Right lobe of liver (tissue), 6 donors: ENCODE data around the gene CFAP70. TPM values are rescaled to one million over a fixed set of nuclear protein-coding genes. Genes with fewer than 3 reads are reported as not detected.

Source experiments
- ATAC-seq, 4 donors: fragments of 200-7000 bp; cut with Tn5 transposase; one replicate each; pipeline ENCODE4 v1.9.1; 2020; ENCODE audit warnings: mild to moderate bottlenecking in 4 of 4, moderate library complexity in 4 of 4
- DNase-seq, 3 donors: peaks; one replicate each; pipeline ENCODE4 v3.0.0-alpha.2; 2020
- H3K27ac ChIP-seq, 3 donors: fragments of 200-600 bp; one replicate each; pipeline ENCODE4 v1.8.0; 2022
- H3K27me3 ChIP-seq, 2 donors: fragments of 200-600 bp; one replicate each; pipeline ENCODE4 v1.8.0; 2022
- H3K36me3 ChIP-seq, 4 donors: fragments of 200-600 bp; sonication (generic) in 1 of 4; one replicate each; pipeline versions ENCODE4 v1.5.1 to v1.8.0; 2017 to 2022; ENCODE audit warnings: control low read depth in 1 of 4
- H3K4me1 ChIP-seq, 4 donors: fragments of 200-600 bp; sonication (generic) in 1 of 4; one replicate each; pipeline versions ENCODE4 v1.5.1 to v1.8.0; 2017 to 2022; ENCODE audit warnings: control low read depth in 1 of 4
- H3K4me3 ChIP-seq, 3 donors: fragments of 200-600 bp; one replicate each; pipeline ENCODE4 v1.8.0; 2022
- H3K9me3 ChIP-seq, 4 donors: fragments of 200-600 bp; sonication (generic) in 1 of 4; one replicate each; pipeline versions ENCODE4 v1.5.1 to v1.8.0; 2017 to 2022; ENCODE audit warnings: control low read depth in 1 of 4
- POLR2A ChIP-seq: fragments of 450-650 bp; IDR thresholded peaks from one replicate; pipeline ENCODE4 v1.6.1; 2017; ENCODE audit warnings: antibody characterized with exemption, mild to moderate bottlenecking
- WGBS: methylation state at CpG from one replicate; pipeline ENCODE4 v1.1.6; 2018; ENCODE audit warnings: low coverage, low lambda C conversion rate; ENCODE audit not compliant: insufficient coverage; ENCODE audit errors: missing lambda C conversion rate; 5-methylcytosine and 5-hydroxymethylcytosine counted together
- intact Hi-C, 2 donors: fragments of 100-400 bp; cut with DNase I; formaldehyde crosslinking; loops; one replicate each; pipeline versions ENCODE4 v1.11.2 to v1.14.1; 2022
- long read RNA-seq: library from polyadenylated mRNA; unstranded; transcript quantifications from one replicate; pipeline ENCODE4 v2.0.0, GENCODE V29; 2019
- total RNA-seq, 6 experiments: library from RNA; depleted of rRNA in 2 of 6; stranded (reverse); fragments of >200 nt in 2 of 6; fragmentation: NEBNext Ultra II Directional in 3 of 6; extraction: Animal tissue kit (Norgen Biotek cat#: 25700) in 3 of 6; gene quantifications; one replicate each; pipeline versions ENCODE4 v1.1.0 to v1.2.4, GENCODE V29; 2016 to 2023
- TF ChIP-seq, protein P1 (sequence below), 4 donors: fragments of 200-600 bp in 3 of 4; fragments of 450-650 bp in 1 of 4; IDR thresholded peaks; one replicate each; pipeline versions ENCODE4 v1.5.1 to v1.8.0; 2016 to 2022; ENCODE audit warnings: antibody characterized with exemption in 4 of 4, mild to moderate bottlenecking in 2 of 4
- donor health status: DM: no; HTN: yes; CAD: no.
- donor health status: DM: no; HTN: no; CAD: no.
- donor health status: DM: no; HTN: no; CAD: no.
- donor health status: DM: no; HTN: yes; CAD: no.
- donor health status: DM: no; HTN: yes; CAD: no.

Gene CFAP70
- 1 to 10 TPM in 5 of 6 experiments, under 1 TPM in 1; 0.98 to 2.6 (median 1.4) TPM for total RNA-seq
- long read RNA-seq = 0 reads

GRCh38 chr10:73358331-73359279 is at the start of gene CFAP70:
Gene CFAP70 (minus strand): TSS chr10:73358864. CDS start chr10:73354796, 4,068 bp downstream.
- WGBS = 2% methylated on average over 28 of the region's 45 CpGs
- ATAC-seq = peak; percentile 97 to 99 (median 99)

DNA sequence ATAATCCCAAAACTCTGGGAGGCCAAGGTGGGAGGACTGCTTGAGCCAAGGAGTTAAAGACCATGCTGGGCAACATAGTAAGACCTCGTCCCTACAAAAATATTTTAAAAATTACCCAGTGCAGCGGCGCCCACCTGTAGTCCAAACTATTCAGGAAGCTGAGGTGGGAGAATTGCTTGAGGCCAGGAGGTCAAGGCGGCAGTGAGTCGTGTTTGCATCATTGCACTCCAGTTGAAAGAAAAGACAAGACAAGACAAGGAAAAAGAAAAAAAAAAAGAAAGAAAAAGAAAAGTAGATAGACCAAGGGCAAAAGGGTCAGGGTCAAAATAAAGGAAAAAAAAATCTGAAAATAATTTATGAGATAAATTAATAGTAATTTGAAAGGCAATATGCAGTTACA is 49.4 kb upstream of the CFAP70 start:
- Histone ChIP-seq H3K9me3 (no peaks in the 10 kb centered on the region), H3K4me3 (no peak overlapping the region), H3K4me1 (peaks cover 0 to 30% (median 0%) of the 10 kb centered on the region in 4 donors), H3K27ac (no peak overlapping the region), H3K27me3 (no peaks in the 10 kb centered on the region), H3K36me3 (peaks cover 0 to 10% (median 0%) of the 10 kb centered on the region in 4 donors)
- DNase-seq = no peak
- no peak for ATAC-seq
- TF ChIP-seq, protein P1, sequence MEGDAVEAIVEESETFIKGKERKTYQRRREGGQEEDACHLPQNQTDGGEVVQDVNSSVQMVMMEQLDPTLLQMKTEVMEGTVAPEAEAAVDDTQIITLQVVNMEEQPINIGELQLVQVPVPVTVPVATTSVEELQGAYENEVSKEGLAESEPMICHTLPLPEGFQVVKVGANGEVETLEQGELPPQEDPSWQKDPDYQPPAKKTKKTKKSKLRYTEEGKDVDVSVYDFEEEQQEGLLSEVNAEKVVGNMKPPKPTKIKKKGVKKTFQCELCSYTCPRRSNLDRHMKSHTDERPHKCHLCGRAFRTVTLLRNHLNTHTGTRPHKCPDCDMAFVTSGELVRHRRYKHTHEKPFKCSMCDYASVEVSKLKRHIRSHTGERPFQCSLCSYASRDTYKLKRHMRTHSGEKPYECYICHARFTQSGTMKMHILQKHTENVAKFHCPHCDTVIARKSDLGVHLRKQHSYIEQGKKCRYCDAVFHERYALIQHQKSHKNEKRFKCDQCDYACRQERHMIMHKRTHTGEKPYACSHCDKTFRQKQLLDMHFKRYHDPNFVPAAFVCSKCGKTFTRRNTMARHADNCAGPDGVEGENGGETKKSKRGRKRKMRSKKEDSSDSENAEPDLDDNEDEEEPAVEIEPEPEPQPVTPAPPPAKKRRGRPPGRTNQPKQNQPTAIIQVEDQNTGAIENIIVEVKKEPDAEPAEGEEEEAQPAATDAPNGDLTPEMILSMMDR (IDR thresholded peaks at IDR 0.05) = no peak
- TF ChIP-seq POLR2A = no peak
- 90% methylated on average over 4 of the region's 5 CpGs for WGBS
- intact Hi-C loops = no loop called here

More at GRCh38 chr10:73358331-73359279, at the start of gene CFAP70:
- no peaks in the 10 kb centered on the region for H3K9me3 ChIP-seq
- TF ChIP-seq, protein P1 (IDR thresholded peaks at IDR 0.05) = no peak
- TF ChIP-seq POLR2A = no peak
- H3K4me3 ChIP-seq = peak within 1 kb of the TSS; percentile 73 to 86 (median 75)
- H3K36me3 ChIP-seq = no peaks in the 10 kb centered on the region
- peak; percentile 90 to 92 (median 91) for DNase-seq
- H3K27ac ChIP-seq = no peak within 1 kb of the TSS
- peaks cover 0 to 13% (median 0%) of the 10 kb centered on the region in 4 donors for H3K4me1 ChIP-seq
- H3K27me3 ChIP-seq = no peaks in the 10 kb centered on the region
- intact Hi-C loops = no loop called here

DNA sequence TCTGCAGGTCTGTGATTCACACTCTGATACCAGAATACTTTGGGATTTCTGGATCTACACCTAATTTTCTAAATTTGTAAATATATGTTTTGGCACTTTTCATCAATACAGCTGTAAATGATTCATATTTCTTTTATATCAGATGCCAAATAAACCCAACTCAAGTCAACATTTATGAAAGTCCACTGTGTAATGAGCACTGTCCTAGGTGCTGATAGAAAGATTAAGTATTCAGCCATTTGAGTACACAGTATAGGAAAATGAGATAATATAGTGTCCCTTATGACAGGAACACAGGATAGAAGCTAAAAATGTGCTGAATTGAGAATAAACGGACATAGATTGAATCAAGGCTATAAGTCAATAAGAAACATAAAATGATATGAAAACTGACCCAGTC is 48.8 kb upstream of the CFAP70 start:
- TF ChIP-seq POLR2A = no peak
- TF ChIP-seq, protein P1 (IDR thresholded peaks at IDR 0.05) = no peak
- Histone ChIP-seq H3K9me3 (no peaks in the 10 kb centered on the region), H3K27ac (no peak overlapping the region), H3K4me3 (no peak overlapping the region), H3K27me3 (no peaks in the 10 kb centered on the region), H3K4me1 (peaks cover 0 to 30% (median 0%) of the 10 kb centered on the region in 4 donors), H3K36me3 (peaks cover 0 to 10% (median 0%) of the 10 kb centered on the region in 4 donors)
- WGBS = 78% methylated on average over 1 of the region's 1 CpG
- ATAC-seq (no peak), DNase-seq (no peak)
- intact Hi-C loops = no loop called here

DNA sequence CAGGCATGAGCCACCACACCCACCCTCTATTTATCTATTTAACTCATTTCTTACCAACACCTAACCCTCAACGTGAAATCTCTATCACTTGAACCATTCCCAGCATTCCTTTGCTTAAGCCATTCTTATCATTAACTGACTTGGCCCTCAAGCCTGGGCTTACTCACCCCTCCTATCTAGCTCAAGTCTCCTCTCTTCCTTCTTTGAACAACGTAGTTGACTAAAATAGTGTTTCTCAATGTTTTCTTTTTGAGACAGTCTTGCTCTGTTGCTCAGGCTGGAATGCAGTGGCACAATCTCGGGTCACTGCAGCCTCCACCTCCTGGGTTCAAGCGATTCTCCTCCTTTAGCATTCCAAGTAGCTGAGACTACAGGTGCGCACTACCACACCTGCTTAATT is 48.2 kb upstream of the CFAP70 start:
- Histone ChIP-seq H3K27me3 (no peaks in the 10 kb centered on the region), H3K9me3 (no peaks in the 10 kb centered on the region), H3K27ac (no peak overlapping the region), H3K36me3 (peaks cover 0 to 10% (median 0%) of the 10 kb centered on the region in 4 donors), H3K4me3 (no peak overlapping the region), H3K4me1 (peaks cover 0 to 23% (median 0%) of the 10 kb centered on the region in 4 donors)
- TF ChIP-seq, protein P1 (IDR thresholded peaks at IDR 0.05) = no peak
- no peak for TF ChIP-seq POLR2A
- WGBS = 89% methylated on average over 5 of the region's 5 CpGs
- ATAC-seq = no peak
- no peak for DNase-seq
- intact Hi-C loops = no loop called here
